Kasumi-1 (cell line): ENCODE results near the gene EVA1C.
"Not testable (repeated sequence)": the region's sequence is repeated elsewhere in the genome, so short reads cannot be mapped to it uniquely, and the experiment has no call there.

Experiments used
- DNase-seq, 2 experiments: peaks; one replicate each; lab custom pipeline; 2025; lab: John Stamatoyannopoulos, UW

Gene EVA1C

GRCh38 chr21:32499249-32500055 lies 86.9 kb downstream of the EVA1C start:
- DNase-seq: no peak

- DNase-seq: not testable (repeated sequence)
These were observed 91.1 kb downstream of the EVA1C start for GRCh38 chr21:32503641-32504040.

- not testable (repeated sequence) for DNase-seq
These were observed 93.3 kb downstream of the EVA1C start for GRCh38 chr21:32505767-32506166.

GRCh38 chr21:32506411-32506965 lies 94.0 kb downstream of the EVA1C start:
- DNase-seq: not testable (repeated sequence)

GRCh38 chr21:32507342-32507919 lies 94.9 kb downstream of the EVA1C start:
- no peak for DNase-seq

- DNase-seq: not testable (repeated sequence)
These were observed 95.5 kb downstream of the EVA1C start for GRCh38 chr21:32508036-32508435.

GRCh38 chr21:32508558-32508957 lies 96.1 kb downstream of the EVA1C start:
- no peak for DNase-seq

GRCh38 chr21:32508975-32509374 lies 96.5 kb downstream of the EVA1C start:
- DNase-seq: not testable (repeated sequence)

GRCh38 chr21:32514275-32515055 lies 102.0 kb downstream of the EVA1C start:
- no peak for DNase-seq

- DNase-seq: no peak
These were observed 103.4 kb downstream of the EVA1C start for GRCh38 chr21:32515874-32516273.

- peak in 1 of 2 experiments; percentile 4 for DNase-seq
These were observed 104.5 kb downstream of the EVA1C start for GRCh38 chr21:32516756-32517649.

GRCh38 chr21:32519945-32520874 lies 107.7 kb downstream of the EVA1C start:
- DNase-seq: no peak

GRCh38 chr21:32520875-32521735 lies 108.6 kb downstream of the EVA1C start:
- no peak for DNase-seq

- no peak for DNase-seq
These were observed 109.3 kb downstream of the EVA1C start for GRCh38 chr21:32521736-32522355.

GRCh38 chr21:32523463-32523862 lies 111.0 kb downstream of the EVA1C start:
- no peak for DNase-seq

GRCh38 chr21:32523988-32524719 lies 111.6 kb downstream of the EVA1C start:
- no peak for DNase-seq

GRCh38 chr21:32525282-32525681 lies 112.8 kb downstream of the EVA1C start:
- no peak for DNase-seq

GRCh38 chr21:32529679-32530078 lies 117.2 kb downstream of the EVA1C start:
- no peak for DNase-seq
